Activated CD4-positive, alpha-beta T cell treated with anti-CD3 and anti-CD28 coated beads for 1 hour (primary cell): ENCODE data around the gene TTL.

Experiments
- DNase-seq: peaks from one replicate; pipeline ENCODE4 v3.0.0-alpha.2; 2020

TTL gene

GRCh38 chr2:112584891-112585250 is 102.9 kb downstream of the TTL start:
- no peak for DNase-seq

- DNase-seq: no peak
Measured at GRCh38 chr2:112585400-112585799, 103.4 kb downstream of the TTL start.

- DNase-seq: no peak
Measured at GRCh38 chr2:112585873-112586464, 104.0 kb downstream of the TTL start.

- DNase-seq: no peak
Measured at GRCh38 chr2:112588611-112589045, 106.7 kb downstream of the TTL start.
